K562 (cell line): Measurements from ENCODE around the gene RPH3AL. TPM values are rescaled to one million over a fixed set of nuclear protein-coding genes. Genes with fewer than 3 reads are reported as not detected.

ENCODE experiments used
- ATAC-seq: fragments of 200-7000 bp; cut with Tn5 transposase; 3 replicates; pipeline ENCODE4 v1.9.1; 2020; ENCODE audit warnings: moderate library complexity
- BruUV-seq: library from RNA; stranded (reverse); fragments of 400-500 nt; replicated peaks from 2 replicates; lab custom pipeline; 2021; lab: Mats Ljungman, UMichigan
- CTCF ChIA-PET: fragments of 300-600 bp; formaldehyde crosslinking; extraction: SDS; loops from one replicate; lab custom pipeline; 2021; ENCODE audit warnings: low intra/inter-chr PET ratio; lab: Yijun Ruan, JAX
- POLR2A ChIA-PET: fragments of 300-600, 350-650 bp; sonication (Branson Sonifier 250); formaldehyde crosslinking; extraction: SDS; loops from one replicate; lab custom pipeline; 2021; ENCODE audit warnings: antibody characterized with exemption, inconsistent platforms; lab: Yijun Ruan, JAX
- DNase-seq, 4 experiments: peaks; one replicate each; pipeline versions ENCODE4 v3.0.0 to v3.0.0-alpha.2; 2011 to 2018; ENCODE audit warnings: low spot score in 3 of 4, mixed read lengths in 3 of 4; ENCODE audit errors: extremely low read depth in 1 of 4
- FAIRE-seq: peaks from 2 replicates; lab custom pipeline; 2011; peaks lifted over from hg19 to GRCh38; lab: Jason Lieb, UNC
- H2AFZ ChIP-seq: 2 replicates; pipeline ENCODE4 v1.6.0; 2011; ENCODE audit warnings: low read depth, low read length, control low read depth, inconsistent platforms
- H3K27ac ChIP-seq: fragments of 200-600 bp; 3 replicates; pipeline ENCODE4 v1.8.0; 2011; ENCODE audit warnings: low read depth, mild to moderate bottlenecking, control low read depth, inconsistent platforms, low read length, moderate library complexity, mixed read lengths; ENCODE audit errors: extremely low read depth
- H3K27me3 ChIP-seq, 2 experiments: fragments of 300-600 bp in 1 of 2; 2 replicates in 1 of 2; 3 replicates in 1 of 2; pipeline versions ENCODE4 v1.6.0 to v1.8.0; 2011; ENCODE audit warnings: inconsistent platforms in 2 of 2, low read length in 2 of 2, mild to moderate bottlenecking in 1 of 2, mixed read lengths in 1 of 2, moderate library complexity in 1 of 2; ENCODE audit not compliant: control insufficient read depth in 2 of 2, insufficient read depth in 2 of 2
- H3K36me3 ChIP-seq: fragments of 300-600 bp; 3 replicates; pipeline ENCODE4 v1.8.0; 2011; ENCODE audit warnings: mild to moderate bottlenecking, low read length, inconsistent platforms; ENCODE audit not compliant: control insufficient read depth, insufficient read depth
- H3K4me1 ChIP-seq, 2 experiments: fragments of 200-600 bp in 1 of 2; replicated peaks in 1 of 2; 2 replicates in 1 of 2; 3 replicates in 1 of 2; pipeline versions ENCODE4 v1.5.1 to v1.8.0; 2011; ENCODE audit warnings: inconsistent platforms in 2 of 2, low read length in 2 of 2, mild to moderate bottlenecking in 1 of 2, mixed read lengths in 1 of 2, moderate library complexity in 1 of 2; ENCODE audit not compliant: control insufficient read depth in 2 of 2, insufficient read depth in 2 of 2
- H3K4me2 ChIP-seq: 2 replicates; pipeline ENCODE4 v1.6.1; 2011; ENCODE audit warnings: low read length, control low read depth, inconsistent platforms, mixed read lengths; ENCODE audit not compliant: insufficient read depth
- H3K4me3 ChIP-seq: fragments of 200-600 bp; sonication (generic), shearing (Covaris generic); 2 replicates; pipeline ENCODE4 v1.5.1; 2016; ENCODE audit warnings: control low read depth, inconsistent platforms
- H3K79me2 ChIP-seq: fragments of 200-600 bp; 3 replicates; pipeline ENCODE4 v1.8.0; 2011; ENCODE audit warnings: low read length, inconsistent platforms; ENCODE audit not compliant: control insufficient read depth, insufficient read depth
- H3K9ac ChIP-seq, 2 experiments: 2 replicates each; pipeline versions ENCODE4 v1.6.0 to v1.6.1; 2011; ENCODE audit warnings: low read depth in 2 of 2, low read length in 2 of 2, control low read depth in 1 of 2, inconsistent platforms in 1 of 2, mild to moderate bottlenecking in 1 of 2, mixed read lengths in 1 of 2; ENCODE audit not compliant: insufficient read depth in 1 of 2
- H3K9me1 ChIP-seq: one replicate; pipeline ENCODE4 v1.6.0; 2011; ENCODE audit warnings: inconsistent platforms, mild to moderate bottlenecking, low read length, moderate library complexity; ENCODE audit not compliant: control insufficient read depth, insufficient read depth
- H3K9me3 ChIP-seq: replicated peaks from 2 replicates; pipeline ENCODE4 v1.5.1; 2011; ENCODE audit warnings: low read depth, low read length, inconsistent platforms; ENCODE audit not compliant: control insufficient read depth, insufficient read depth
- H4K20me1 ChIP-seq: replicated peaks from 2 replicates; pipeline ENCODE4 v1.6.1; 2011; ENCODE audit warnings: low read length, inconsistent platforms, mixed read lengths; ENCODE audit not compliant: control insufficient read depth, insufficient read depth
- CBX5 ChIP-seq: IDR thresholded peaks from 2 replicates; pipeline ENCODE4 v1.6.1; 2014; ENCODE audit warnings: low read depth, borderline replicate concordance
- GTF2A2 ChIP-seq: IDR thresholded peaks from 2 replicates; pipeline ENCODE4 v1.6.1; 2016; ENCODE audit warnings: mild to moderate bottlenecking, missing genetic modification characterization, missing compliant biosample characterization
- MAFG ChIP-seq: fragments of 450-650 bp; conservative IDR thresholded peaks from 2 replicates; pipeline ENCODE4 v1.6.1; 2016; ENCODE audit warnings: missing genetic modification characterization, missing compliant biosample characterization
- RFX1 ChIP-seq: fragments of 450-650 bp; IDR thresholded peaks from 2 replicates; pipeline ENCODE4 v1.6.1; 2016; ENCODE audit warnings: mild to moderate bottlenecking, moderate library complexity
- ZNF282 ChIP-seq: sonication (generic); formaldehyde crosslinking; IDR thresholded peaks from 2 replicates; pipeline ENCODE4 v1.8.1; 2023; ENCODE audit warnings: missing genetic modification reagents
- ZNF766 ChIP-seq: fragments of 200-800 bp; sonication (Bioruptor generic); conservative IDR thresholded peaks from 2 replicates; pipeline ENCODE4 v1.6.1; 2016; ENCODE audit warnings: missing genetic modification characterization, missing compliant biosample characterization
- ZSCAN29 ChIP-seq: fragments of 450-650 bp; IDR thresholded peaks from 2 replicates; pipeline ENCODE4 v1.6.1; 2017
- WGBS: fragments of 100-300 bp; shearing (Covaris generic); methylation state at CpG from one replicate; pipeline ENCODE4 v1.1.6; 2016; ENCODE audit warnings: low coverage, mixed read lengths; ENCODE audit not compliant: insufficient coverage; ENCODE audit errors: missing lambda C conversion rate; 5-methylcytosine and 5-hydroxymethylcytosine counted together
- in situ Hi-C: fragments of 300-500 bp; cut with MboI; formaldehyde crosslinking; loops from 4 replicates; pipeline ENCODE4 v1.15.0; 2018; ENCODE audit warnings: inconsistent platforms, mixed read lengths
- intact Hi-C: fragments of 100-400 bp; cut with micrococcal nuclease; formaldehyde crosslinking; loops from 2 replicates; pipeline ENCODE4 v1.14.2; 2022
- polyA plus RNA-seq, 8 experiments: library from polyadenylated mRNA; depleted of rRNA in 4 of 8; stranded (reverse) in 5 of 8; unstranded in 3 of 8; fragments of >200 nt; fragmentation: Nextera tagmentation in 2 of 8; fragmentation: Illumina TruSeq in 1 of 8; extraction: Ambion mirVana in 2 of 8; extraction: Trizol in 1 of 8; gene quantifications; 2 replicates each; pipeline versions ENCODE4 v1.2.1 to v1.2.3, GENCODE V29; 2011 to 2014; ENCODE audit warnings: inconsistent platforms in 1 of 8, missing spikeins in 1 of 8
- total RNA-seq, 7 experiments: library from RNA; depleted of rRNA in 6 of 7; stranded (reverse); fragments of >200 nt in 6 of 7; fragmentation: Illumina TruSeq in 2 of 7; extraction: Trizol in 2 of 7; gene quantifications; 2 replicates each; pipeline versions ENCODE4 v1.2.1 to v1.2.3, GENCODE V29; 2011 to 2021; ENCODE audit warnings: low replicate concordance in 1 of 7
- TF ChIP-seq, protein P1 (sequence below): fragments of 450-650 bp; IDR thresholded peaks from 2 replicates; pipeline ENCODE4 v1.7.1; 2018; ENCODE audit warnings: mild to moderate bottlenecking, low read depth; ENCODE audit not compliant: partially characterized antibody
- TF ChIP-seq, protein P2 (sequence below), 2 experiments: IDR thresholded peaks; 2 replicates each; pipeline ENCODE4 v1.6.1; 2011; ENCODE audit warnings: borderline replicate concordance in 1 of 2, control low read depth in 1 of 2, low read depth in 1 of 2, low read length in 1 of 2, mild to moderate bottlenecking in 1 of 2, mixed read lengths in 1 of 2, moderate library complexity in 1 of 2; ENCODE audit not compliant: insufficient read depth in 1 of 2, insufficient read length in 1 of 2, poor library complexity in 1 of 2, severe bottlenecking in 1 of 2; ENCODE audit errors: extremely low read depth in 1 of 2
- TF ChIP-seq, protein P3 (sequence below): sonication (generic); formaldehyde crosslinking; IDR thresholded peaks from 2 replicates; pipeline ENCODE4 v1.8.0; 2022; ENCODE audit warnings: mild to moderate bottlenecking, missing genetic modification reagents

Gene RPH3AL
- total and polyA plus RNA-seq, 9 of the 15 experiments (the other 6 are each of a cell fraction or from before 2014, with no cell fraction given) = 0.18 to 1.7 (median 0.39) TPM

DNA sequence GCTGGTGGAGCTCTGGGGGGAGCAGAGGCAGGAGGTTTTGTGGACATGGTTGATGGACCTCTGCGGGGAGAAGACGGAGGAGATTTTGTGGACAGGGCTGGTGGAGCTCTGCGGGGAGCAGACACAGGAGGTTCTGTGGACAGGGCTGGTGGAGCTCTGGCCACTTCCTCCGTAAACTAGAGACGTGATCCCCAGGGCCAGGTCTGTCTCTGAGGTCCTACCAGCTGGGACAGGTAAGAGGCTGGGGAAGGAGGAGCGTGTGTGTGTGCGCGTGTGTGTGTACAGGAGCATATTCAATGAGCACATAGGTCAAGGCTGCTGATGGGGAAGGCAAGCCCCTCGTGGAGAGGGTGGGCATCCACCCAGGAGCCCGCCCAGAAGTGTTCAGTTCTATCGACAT lies 20.6 kb downstream of the RPH3AL start:
- ATAC-seq (no peak), DNase-seq (no peak), FAIRE-seq (no peak)
- no peak overlapping the region for H3K4me3 ChIP-seq
- POLR2A ChIA-PET = interaction anchor here (0.6 kb wide), 1 partner anchor 410 kb away, joined by 3 read pairs; no protein-coding TSS in a partner anchor
- CTCF ChIA-PET = no interaction called here
- no peaks in the 10 kb centered on the region for H3K36me3 ChIP-seq
- no peak overlapping the region for H3K4me2 ChIP-seq
- H3K9ac ChIP-seq = no peak overlapping the region
- TF ChIP-seq GTF2A2 = no peak
- no peak for TF ChIP-seq ZNF766 (CRISPR knock-in tag)
- no peak for TF ChIP-seq MAFG
- no peak for TF ChIP-seq ZSCAN29
- TF ChIP-seq RFX1 = no peak
- TF ChIP-seq, protein P1, sequence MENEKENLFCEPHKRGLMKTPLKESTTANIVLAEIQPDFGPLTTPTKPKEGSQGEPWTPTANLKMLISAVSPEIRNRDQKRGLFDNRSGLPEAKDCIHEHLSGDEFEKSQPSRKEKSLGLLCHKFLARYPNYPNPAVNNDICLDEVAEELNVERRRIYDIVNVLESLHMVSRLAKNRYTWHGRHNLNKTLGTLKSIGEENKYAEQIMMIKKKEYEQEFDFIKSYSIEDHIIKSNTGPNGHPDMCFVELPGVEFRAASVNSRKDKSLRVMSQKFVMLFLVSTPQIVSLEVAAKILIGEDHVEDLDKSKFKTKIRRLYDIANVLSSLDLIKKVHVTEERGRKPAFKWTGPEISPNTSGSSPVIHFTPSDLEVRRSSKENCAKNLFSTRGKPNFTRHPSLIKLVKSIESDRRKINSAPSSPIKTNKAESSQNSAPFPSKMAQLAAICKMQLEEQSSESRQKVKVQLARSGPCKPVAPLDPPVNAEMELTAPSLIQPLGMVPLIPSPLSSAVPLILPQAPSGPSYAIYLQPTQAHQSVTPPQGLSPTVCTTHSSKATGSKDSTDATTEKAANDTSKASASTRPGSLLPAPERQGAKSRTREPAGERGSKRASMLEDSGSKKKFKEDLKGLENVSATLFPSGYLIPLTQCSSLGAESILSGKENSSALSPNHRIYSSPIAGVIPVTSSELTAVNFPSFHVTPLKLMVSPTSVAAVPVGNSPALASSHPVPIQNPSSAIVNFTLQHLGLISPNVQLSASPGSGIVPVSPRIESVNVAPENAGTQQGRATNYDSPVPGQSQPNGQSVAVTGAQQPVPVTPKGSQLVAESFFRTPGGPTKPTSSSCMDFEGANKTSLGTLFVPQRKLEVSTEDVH = no peak
- TF ChIP-seq, protein P2, sequence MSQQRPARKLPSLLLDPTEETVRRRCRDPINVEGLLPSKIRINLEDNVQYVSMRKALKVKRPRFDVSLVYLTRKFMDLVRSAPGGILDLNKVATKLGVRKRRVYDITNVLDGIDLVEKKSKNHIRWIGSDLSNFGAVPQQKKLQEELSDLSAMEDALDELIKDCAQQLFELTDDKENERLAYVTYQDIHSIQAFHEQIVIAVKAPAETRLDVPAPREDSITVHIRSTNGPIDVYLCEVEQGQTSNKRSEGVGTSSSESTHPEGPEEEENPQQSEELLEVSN (IDR thresholded peaks at IDR 0.05; ENCODE audit: borderline replicate concordance in 1 of 2, extremely low read depth in 1 of 2, insufficient read depth in 1 of 2, insufficient read length in 1 of 2, low read depth in 1 of 2, low read length in 1 of 2, poor library complexity in 1 of 2, severe bottlenecking in 1 of 2) = no peak
- no peak for TF ChIP-seq ZNF282
- TF ChIP-seq, protein P3, sequence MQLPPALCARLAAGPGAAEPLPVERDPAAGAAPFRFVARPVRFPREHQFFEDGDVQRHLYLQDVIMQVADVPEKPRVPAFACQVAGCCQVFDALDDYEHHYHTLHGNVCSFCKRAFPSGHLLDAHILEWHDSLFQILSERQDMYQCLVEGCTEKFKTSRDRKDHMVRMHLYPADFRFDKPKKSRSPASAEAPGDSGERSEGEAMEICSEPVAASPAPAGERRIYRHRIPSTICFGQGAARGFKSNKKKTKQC (CRISPR knock-in tag) = no peak
- TF ChIP-seq CBX5 = no peak
- no peaks in the 10 kb centered on the region; the same call in 1 of the 2 replicates for H4K20me1 ChIP-seq
- peaks cover 24 to 72% of the 10 kb centered on the region in 2 experiments for H3K27me3 ChIP-seq
- no peak overlapping the region for H2AFZ ChIP-seq
- no peaks in the 10 kb centered on the region for H3K9me3 ChIP-seq
- intact Hi-C loops (no loop called here), in situ Hi-C loops (no loop called here)
- no peaks in the 10 kb centered on the region for H3K9me1 ChIP-seq
- 3% methylated on average over 9 of the region's 11 CpGs for WGBS
- no peaks in the 10 kb centered on the region for H3K79me2 ChIP-seq
- no peak overlapping the region for H3K27ac ChIP-seq
- no TSS peak for BruUV-seq
- H3K4me1 ChIP-seq = no peaks in the 10 kb centered on the region; a peak in 2 of 5 replicates
